CD14-positive monocyte (primary cell): ENCODE results near the gene CDH4. TPM values are rescaled to one million over a fixed set of nuclear protein-coding genes. Genes with fewer than 3 reads are reported as not detected.

Source experiments
- DNase-seq, 3 donors: peaks; one replicate each; pipeline ENCODE4 v3.0.0-alpha.2; 2011 to 2022
- H2AFZ ChIP-seq: 2 replicates; pipeline ENCODE4 v1.6.0; 2012; ENCODE audit warnings: mild to moderate bottlenecking, low read depth, low read length, inconsistent platforms; ENCODE audit not compliant: insufficient read depth, poor library complexity, severe bottlenecking
- H3K27ac ChIP-seq, 2 donors: 1 replicate in 1 of 2; 2 replicates in 1 of 2; pipeline ENCODE4 v1.5.1; 2012 to 2013; ENCODE audit warnings: low read length in 2 of 2, control low read depth in 1 of 2, inconsistent platforms in 1 of 2, low read depth in 1 of 2, mild to moderate bottlenecking in 1 of 2
- H3K27me3 ChIP-seq, 2 donors: one replicate each; pipeline versions ENCODE4 v1.6.0 to v1.6.1; 2011 to 2013; ENCODE audit warnings: low read length in 2 of 2; ENCODE audit not compliant: control insufficient read depth in 2 of 2, insufficient read depth in 2 of 2
- H3K36me3 ChIP-seq, 2 donors: replicated peaks in 1 of 2; 1 replicate in 1 of 2; 2 replicates in 1 of 2; pipeline versions ENCODE4 v1.5.1 to v1.6.1; 2012 to 2013; ENCODE audit warnings: low read length in 2 of 2, control low read depth in 1 of 2, inconsistent platforms in 1 of 2, mild to moderate bottlenecking in 1 of 2; ENCODE audit not compliant: insufficient read depth in 2 of 2, control insufficient read depth in 1 of 2
- H3K4me1 ChIP-seq, 2 donors: 1 replicate in 1 of 2; 2 replicates in 1 of 2; pipeline versions ENCODE4 v1.5.1 to v1.6.1; 2012 to 2013; ENCODE audit warnings: low read length in 2 of 2, control low read depth in 1 of 2, inconsistent platforms in 1 of 2, mild to moderate bottlenecking in 1 of 2, moderate library complexity in 1 of 2; ENCODE audit not compliant: insufficient read depth in 2 of 2, control insufficient read depth in 1 of 2
- H3K4me2 ChIP-seq: replicated peaks from 2 replicates; pipeline ENCODE3; 2012; ENCODE audit warnings: low read length, moderate library complexity, mild to moderate bottlenecking; ENCODE audit not compliant: poor library complexity, severe bottlenecking; ENCODE audit errors: extremely low read depth
- H3K4me3 ChIP-seq, 3 experiments: fragments of 200-600 bp in 1 of 3; sonication (generic) in 1 of 3; replicated peaks in 1 of 3; 1 replicate in 2 of 3; 2 replicates in 1 of 3; pipeline ENCODE4 v1.5.1; 2011 to 2013; ENCODE audit warnings: low read length in 3 of 3, mild to moderate bottlenecking in 3 of 3, control low read depth in 2 of 3, low read depth in 2 of 3, inconsistent platforms in 1 of 3, moderate library complexity in 1 of 3
- H3K79me2 ChIP-seq: 2 replicates; pipeline ENCODE4 v1.6.0; 2012; ENCODE audit warnings: mild to moderate bottlenecking, control low read depth, inconsistent platforms, low read length, moderate library complexity; ENCODE audit not compliant: insufficient read depth
- H3K9ac ChIP-seq: 2 replicates; pipeline ENCODE4 v1.6.0; 2017; ENCODE audit warnings: low read length, mild to moderate bottlenecking; ENCODE audit not compliant: insufficient read depth, poor library complexity, severe bottlenecking
- H3K9me3 ChIP-seq, 2 donors: replicated peaks in 1 of 2; 1 replicate in 1 of 2; 2 replicates in 1 of 2; pipeline versions ENCODE4 v1.5.1 to v1.6.1; 2012 to 2013; ENCODE audit warnings: low read length in 2 of 2, control low read depth in 1 of 2; ENCODE audit not compliant: control insufficient read depth in 1 of 2, insufficient read depth in 1 of 2
- H4K20me1 ChIP-seq: 2 replicates; pipeline ENCODE4 v1.6.0; 2012; ENCODE audit warnings: mild to moderate bottlenecking, low read length, control low read depth, moderate library complexity; ENCODE audit not compliant: insufficient read depth
- H3K27ac Mint-ChIP-seq, 7 donors: one replicate each; pipeline ENCODE4 v1.8.0; 2020; ENCODE audit warnings: mild to moderate bottlenecking in 7 of 7, mixed read lengths in 7 of 7, moderate library complexity in 6 of 7, inconsistent platforms in 2 of 7
- H3K27me3 Mint-ChIP-seq, 3 donors: one replicate each; pipeline ENCODE4 v1.8.0; 2021 to 2022; ENCODE audit warnings: low read depth in 3 of 3, mild to moderate bottlenecking in 3 of 3, mixed read lengths in 3 of 3, moderate library complexity in 3 of 3, inconsistent platforms in 1 of 3
- H3K36me3 Mint-ChIP-seq, 2 donors: one replicate each; pipeline ENCODE4 v1.8.0; 2020; ENCODE audit warnings: mixed read lengths in 2 of 2, inconsistent platforms in 1 of 2, mild to moderate bottlenecking in 1 of 2
- H3K4me1 Mint-ChIP-seq: one replicate; pipeline ENCODE4 v1.8.0; 2020; ENCODE audit warnings: mild to moderate bottlenecking, mixed read lengths
- H3K4me3 Mint-ChIP-seq, 2 donors: one replicate each; pipeline ENCODE4 v1.8.0; 2020; ENCODE audit warnings: mild to moderate bottlenecking in 2 of 2, mixed read lengths in 2 of 2, moderate library complexity in 1 of 2
- H3K9me3 Mint-ChIP-seq, 7 donors: one replicate each; pipeline ENCODE4 v1.8.0; 2020 to 2022; ENCODE audit warnings: mixed read lengths in 7 of 7, mild to moderate bottlenecking in 6 of 7, moderate library complexity in 6 of 7, inconsistent platforms in 2 of 7
- WGBS: methylation state at CpG from one replicate; pipeline ENCODE4 v1.1.5; 2013; ENCODE audit warnings: missing lambda C conversion rate; ENCODE audit not compliant: insufficient coverage; 5-methylcytosine and 5-hydroxymethylcytosine counted together
- intact Hi-C, 2 donors: fragments of 100-400 bp; cut with micrococcal nuclease; formaldehyde crosslinking; loops; one replicate each; pipeline versions ENCODE4 v1.15.0 to v1.15.1; 2023
- polyA plus RNA-seq, 3 donors: library from polyadenylated mRNA; depleted of rRNA in 1 of 3; unstranded in 2 of 3; stranded (reverse) in 1 of 3; fragments of 300-500 nt in 2 of 3; fragments of >200 nt in 1 of 3; fragmentation: Illumina TruSeq in 2 of 3; gene quantifications; 1 replicate in 2 of 3; 2 replicates in 1 of 3; pipeline ENCODE4 v1.2.3, GENCODE V29; 2012 to 2021
- TF ChIP-seq, protein P1 (sequence below): fragments of 200-600 bp; IDR thresholded peaks from one replicate; pipeline ENCODE4 v1.8.0; 2022; ENCODE audit warnings: antibody characterized with exemption, mild to moderate bottlenecking

The CDH4 gene
- polyA plus RNA-seq, 3 donors: not detected

DNA sequence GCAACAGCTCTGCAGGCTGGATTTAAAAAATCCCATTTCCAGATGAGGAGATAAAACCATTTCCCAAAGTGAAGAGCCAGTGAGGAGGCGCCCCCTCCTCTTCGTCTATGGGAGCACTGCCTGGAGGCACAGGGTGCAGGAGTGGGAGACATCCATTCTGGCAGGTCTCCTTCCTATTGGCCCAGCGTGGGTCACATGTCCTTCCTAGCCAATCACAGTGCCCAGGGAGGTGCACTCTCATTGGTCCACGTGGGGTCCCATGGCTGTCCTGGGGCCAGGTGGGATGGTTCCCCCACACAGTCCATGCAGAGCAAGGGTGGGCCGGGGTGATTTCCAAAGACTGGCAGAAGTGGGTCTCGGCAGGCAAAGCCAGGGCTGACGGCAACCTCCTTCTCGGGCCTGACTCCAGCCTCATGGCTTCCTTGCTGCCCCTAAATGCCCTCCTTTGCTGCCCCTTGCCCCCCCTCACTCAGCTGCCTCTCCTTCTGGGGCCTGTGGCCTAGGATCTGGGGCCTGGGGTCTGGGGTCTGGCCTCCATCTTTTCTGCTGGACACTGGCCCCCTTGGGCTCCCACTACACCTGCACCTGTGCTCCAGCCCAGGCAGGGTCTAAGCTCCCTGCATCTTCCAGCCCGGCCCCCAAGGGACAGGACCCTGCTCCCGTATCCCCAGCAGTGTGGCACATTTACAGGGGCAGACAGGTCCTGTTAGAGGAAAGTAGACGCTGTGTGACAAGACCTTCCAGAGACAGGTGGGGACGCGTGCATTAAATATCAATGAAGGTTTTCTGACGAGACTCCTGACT, 581.9 kb downstream of the CDH4 start:
- DNase-seq: no peak
- H3K9me3 Mint-ChIP-seq: peaks cover 0 to 40% (median 23%) of the 10 kb centered on the region in 7 donors
- Histone ChIP-seq H3K79me2 (no peaks in the 10 kb centered on the region), H3K4me2 (no peak overlapping the region), H3K9ac (no peak overlapping the region), H3K27ac (no peak overlapping the region), H3K4me1 (no peaks in the 10 kb centered on the region), H3K9me3 (peaks cover 0 to 90% of the 10 kb centered on the region in 2 donors), H3K36me3 (no peaks in the 10 kb centered on the region), H3K4me3 (no peak overlapping the region), H4K20me1 (no peaks in the 10 kb centered on the region), H3K27me3 (no peaks in the 10 kb centered on the region), H2AFZ (no peak overlapping the region)
- no peak overlapping the region for H3K4me3 Mint-ChIP-seq
- H3K4me1 Mint-ChIP-seq: peaks cover 4% of the 10 kb centered on the region
- H3K27ac Mint-ChIP-seq: no peak overlapping the region
- 88% methylated on average over 12 of the region's 14 CpGs for WGBS
- TF ChIP-seq, protein P1, sequence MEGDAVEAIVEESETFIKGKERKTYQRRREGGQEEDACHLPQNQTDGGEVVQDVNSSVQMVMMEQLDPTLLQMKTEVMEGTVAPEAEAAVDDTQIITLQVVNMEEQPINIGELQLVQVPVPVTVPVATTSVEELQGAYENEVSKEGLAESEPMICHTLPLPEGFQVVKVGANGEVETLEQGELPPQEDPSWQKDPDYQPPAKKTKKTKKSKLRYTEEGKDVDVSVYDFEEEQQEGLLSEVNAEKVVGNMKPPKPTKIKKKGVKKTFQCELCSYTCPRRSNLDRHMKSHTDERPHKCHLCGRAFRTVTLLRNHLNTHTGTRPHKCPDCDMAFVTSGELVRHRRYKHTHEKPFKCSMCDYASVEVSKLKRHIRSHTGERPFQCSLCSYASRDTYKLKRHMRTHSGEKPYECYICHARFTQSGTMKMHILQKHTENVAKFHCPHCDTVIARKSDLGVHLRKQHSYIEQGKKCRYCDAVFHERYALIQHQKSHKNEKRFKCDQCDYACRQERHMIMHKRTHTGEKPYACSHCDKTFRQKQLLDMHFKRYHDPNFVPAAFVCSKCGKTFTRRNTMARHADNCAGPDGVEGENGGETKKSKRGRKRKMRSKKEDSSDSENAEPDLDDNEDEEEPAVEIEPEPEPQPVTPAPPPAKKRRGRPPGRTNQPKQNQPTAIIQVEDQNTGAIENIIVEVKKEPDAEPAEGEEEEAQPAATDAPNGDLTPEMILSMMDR: no peak
- peaks cover 0 to 35% (median 4%) of the 10 kb centered on the region in 3 donors for H3K27me3 Mint-ChIP-seq
- no peaks in the 10 kb centered on the region for H3K36me3 Mint-ChIP-seq
- intact Hi-C loops: no loop called here

GRCh38 chr20:61835301-61835700, 583.2 kb downstream of the CDH4 start:
- H3K27me3 Mint-ChIP-seq: peaks cover 0 to 22% (median 4%) of the 10 kb centered on the region in 3 donors
- Histone ChIP-seq H3K27me3 (no peaks in the 10 kb centered on the region), H3K4me2 (no peak overlapping the region), H3K4me3 (no peak overlapping the region), H3K9me3 (peaks cover 0 to 87% of the 10 kb centered on the region in 2 donors), H3K79me2 (no peaks in the 10 kb centered on the region), H4K20me1 (no peaks in the 10 kb centered on the region), H3K9ac (no peak overlapping the region), H3K27ac (no peak overlapping the region), H3K4me1 (no peaks in the 10 kb centered on the region), H2AFZ (no peak overlapping the region), H3K36me3 (no peaks in the 10 kb centered on the region)
- TF ChIP-seq, protein P1: no peak
- DNase-seq: no peak
- H3K36me3 Mint-ChIP-seq: no peaks in the 10 kb centered on the region
- WGBS: 77% methylated on average over 5 of the region's 7 CpGs
- H3K9me3 Mint-ChIP-seq: peaks cover 0 to 37% (median 18%) of the 10 kb centered on the region in 7 donors
- no peak overlapping the region for H3K4me3 Mint-ChIP-seq
- H3K4me1 Mint-ChIP-seq: peaks cover 4% of the 10 kb centered on the region
- H3K27ac Mint-ChIP-seq: no peak overlapping the region
- intact Hi-C loops: no loop called here
